SK-N-SH treated with all-trans-retinoic acid at 6 μM for 48 hours (cell line): ENCODE data around the gene TRIM13.

Experiments
- ISL1 ChIP-seq: fragments of 250-450 bp; sonication (Bioruptor Pico); IDR thresholded peaks from 2 replicates; pipeline ENCODE4 v2.1.2; 2022; ENCODE audit warnings: mild to moderate bottlenecking, moderate library complexity
- ZC3H10 ChIP-seq: fragments of 250-450 bp; sonication (Bioruptor Pico); IDR thresholded peaks from 2 replicates; pipeline ENCODE4 v1.5.1; 2021; ENCODE audit warnings: mild to moderate bottlenecking, moderate library complexity
- ZFP30 ChIP-seq: fragments of 450-650 bp; formaldehyde crosslinking; IDR thresholded peaks from 2 replicates; pipeline ENCODE4 v1.5.0; 2022; ENCODE audit warnings: mild to moderate bottlenecking, moderate library complexity
- ZNF565 ChIP-seq: fragments of 450-650 bp; formaldehyde crosslinking; conservative IDR thresholded peaks from 2 replicates; pipeline ENCODE4 v1.5.0; 2020; ENCODE audit warnings: low read depth, mild to moderate bottlenecking, moderate library complexity
- ZNF70 ChIP-seq: fragments of 450-650 bp; formaldehyde crosslinking; IDR thresholded peaks from 2 replicates; pipeline ENCODE4 v1.5.0; 2020; ENCODE audit warnings: mild to moderate bottlenecking, moderate library complexity
- TF ChIP-seq, protein P1 (sequence below): fragments of 250-450 bp; sonication (Bioruptor Pico); IDR thresholded peaks from 2 replicates; pipeline ENCODE4 v1.8.0; 2021; ENCODE audit warnings: low read depth, mild to moderate bottlenecking, moderate library complexity, borderline replicate concordance

GRCh38 chr13:49975826-49976225 lies 21.0 kb upstream of the TRIM13 start:
- no peak for TF ChIP-seq ZFP30 (CRISPR knock-in tag)
- no peak for TF ChIP-seq ZNF565
- TF ChIP-seq ISL1 (CRISPR knock-in tag), result no peak
- no peak for TF ChIP-seq ZNF70
- TF ChIP-seq ZC3H10 (CRISPR knock-in tag), result no peak
- TF ChIP-seq, protein P1, sequence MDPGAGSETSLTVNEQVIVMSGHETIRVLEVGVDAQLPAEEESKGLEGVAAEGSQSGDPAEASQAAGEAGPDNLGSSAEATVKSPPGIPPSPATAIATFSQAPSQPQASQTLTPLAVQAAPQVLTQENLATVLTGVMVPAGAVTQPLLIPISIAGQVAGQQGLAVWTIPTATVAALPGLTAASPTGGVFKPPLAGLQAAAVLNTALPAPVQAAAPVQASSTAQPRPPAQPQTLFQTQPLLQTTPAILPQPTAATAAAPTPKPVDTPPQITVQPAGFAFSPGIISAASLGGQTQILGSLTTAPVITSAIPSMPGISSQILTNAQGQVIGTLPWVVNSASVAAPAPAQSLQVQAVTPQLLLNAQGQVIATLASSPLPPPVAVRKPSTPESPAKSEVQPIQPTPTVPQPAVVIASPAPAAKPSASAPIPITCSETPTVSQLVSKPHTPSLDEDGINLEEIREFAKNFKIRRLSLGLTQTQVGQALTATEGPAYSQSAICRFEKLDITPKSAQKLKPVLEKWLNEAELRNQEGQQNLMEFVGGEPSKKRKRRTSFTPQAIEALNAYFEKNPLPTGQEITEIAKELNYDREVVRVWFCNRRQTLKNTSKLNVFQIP (CRISPR knock-in tag), result no peak
